DMS153 (cell line): ENCODE measurements around the gene EGFR.
A peak's percentile ranks its signal among the peaks of the same experiment; 100 is the strongest.

ENCODE experiments used
- DNase-seq: peaks from one replicate; lab custom pipeline; 2025; lab: John Stamatoyannopoulos, UW

EGFR gene

GRCh38 chr7:55063061-55063460 is 44.2 kb downstream of the EGFR start:
- no peak for DNase-seq

GRCh38 chr7:55063633-55064032 is 44.8 kb downstream of the EGFR start:
- no peak for DNase-seq

- no peak for DNase-seq
Measured at GRCh38 chr7:55065079-55065478, 46.3 kb downstream of the EGFR start.

GRCh38 chr7:55065511-55066229 is 46.9 kb downstream of the EGFR start:
- DNase-seq: no peak

- no peak for DNase-seq
Measured at GRCh38 chr7:55066524-55066923, 47.7 kb downstream of the EGFR start.

- no peak for DNase-seq
Measured at GRCh38 chr7:55066938-55067337, 48.1 kb downstream of the EGFR start.

GRCh38 chr7:55067748-55068147 is 48.9 kb downstream of the EGFR start:
- no peak for DNase-seq

- DNase-seq: no peak
Measured at GRCh38 chr7:55069271-55069792, 50.5 kb downstream of the EGFR start.

- no peak for DNase-seq
Measured at GRCh38 chr7:55070271-55070743, 51.5 kb downstream of the EGFR start.

- no peak for DNase-seq
Measured at GRCh38 chr7:55070854-55071253, 52.0 kb downstream of the EGFR start.

GRCh38 chr7:55071411-55072175 is 52.8 kb downstream of the EGFR start:
- no peak for DNase-seq

GRCh38 chr7:55072251-55072650 is 53.4 kb downstream of the EGFR start:
- DNase-seq: no peak

GRCh38 chr7:55073051-55073511 is 54.3 kb downstream of the EGFR start:
- DNase-seq: no peak

GRCh38 chr7:55073976-55074528 is 55.2 kb downstream of the EGFR start:
- DNase-seq: peak; percentile 85

GRCh38 chr7:55075464-55076021 is 56.7 kb downstream of the EGFR start:
- DNase-seq: no peak

GRCh38 chr7:55077561-55078410 is 59.0 kb downstream of the EGFR start:
- no peak for DNase-seq

- DNase-seq: no peak
Measured at GRCh38 chr7:55078465-55079372, 59.9 kb downstream of the EGFR start.

- no peak for DNase-seq
Measured at GRCh38 chr7:55080000-55080623, 61.3 kb downstream of the EGFR start.

GRCh38 chr7:55081068-55081467 is 62.3 kb downstream of the EGFR start:
- DNase-seq: no peak
